Fibroblast of villous mesenchyme (primary cell): ENCODE results near the gene PRPS1. TPM values are rescaled to one million over a fixed set of nuclear protein-coding genes. Genes with fewer than 3 reads are reported as not detected.

Source experiments
- DNase-seq: peaks from one replicate; pipeline ENCODE4 v3.0.0-alpha.2; 2010; ENCODE audit warnings: low read depth
- H3K4me3 ChIP-seq: 2 replicates; pipeline ENCODE4 v1.5.1; 2011; ENCODE audit warnings: low read depth, mild to moderate bottlenecking, low read length
- CTCF ChIP-seq: IDR thresholded peaks from 2 replicates; pipeline ENCODE4 v1.5.1; 2012; ENCODE audit warnings: low read depth, mild to moderate bottlenecking, low read length; ENCODE audit not compliant: insufficient read depth
- total RNA-seq: library from RNA; depleted of rRNA; stranded (reverse); fragments of >200 nt; gene quantifications from 2 replicates; pipeline ENCODE4 v1.2.3, GENCODE V29; 2012

The PRPS1 gene
- total RNA-seq, 1 donor: 76.9 TPM

- no peak overlapping the region for H3K4me3 ChIP-seq
- TF ChIP-seq CTCF: no peak
- peak; percentile 58 for DNase-seq
Measured at GRCh38 chrX:107677501-107677901, 49.2 kb downstream of the PRPS1 start.

- DNase-seq: no peak
- no peak overlapping the region for H3K4me3 ChIP-seq
- no peak for TF ChIP-seq CTCF
Measured at GRCh38 chrX:107677909-107678308, 49.6 kb downstream of the PRPS1 start.

GRCh38 chrX:107678957-107679740 lies 50.8 kb downstream of the PRPS1 start:
- peak; percentile 91 for DNase-seq
- H3K4me3 ChIP-seq: no peak overlapping the region
- TF ChIP-seq CTCF: no peak

- no peak overlapping the region for H3K4me3 ChIP-seq
- TF ChIP-seq CTCF: no peak
- DNase-seq: no peak
Measured at GRCh38 chrX:107682256-107682655, 53.9 kb downstream of the PRPS1 start.

GRCh38 chrX:107683124-107683895 lies 55.0 kb downstream of the PRPS1 start:
- peak; percentile 91 for DNase-seq
- no peak for TF ChIP-seq CTCF
- no peak overlapping the region for H3K4me3 ChIP-seq

GRCh38 chrX:107683931-107684330 lies 55.6 kb downstream of the PRPS1 start:
- peak; percentile 8 for DNase-seq
- no peak for TF ChIP-seq CTCF
- H3K4me3 ChIP-seq: no peak overlapping the region
